ENCODE results near the gene ERAS. TPM values are rescaled to one million over a fixed set of nuclear protein-coding genes. Genes with fewer than 3 reads are reported as not detected.

Gene ERAS
- total RNA-seq, 2 experiments from 2014 or later = not detected

GRCh38 chrX:48787505-48788443, 38.5 kb upstream of the ERAS start:
- H3K27me3 Mint-ChIP-seq (ENCODE audit: low read depth) = peaks cover 6% of the 10 kb centered on the region
- H3K4me3 Mint-ChIP-seq = no peak overlapping the region
- peaks cover 16% of the 10 kb centered on the region for H3K4me1 Mint-ChIP-seq (ENCODE audit: low read depth)
- H3K36me3 Mint-ChIP-seq (ENCODE audit: low read depth) = no peaks in the 10 kb centered on the region
- POLR2A ChIA-PET = no interaction called here
- ATAC-seq (no peak), DNase-seq (no peak)
- no peak overlapping the region for H3K27ac Mint-ChIP-seq
- H3K9me3 Mint-ChIP-seq (ENCODE audit: insufficient read depth) = no peaks in the 10 kb centered on the region
- CTCF ChIA-PET = no interaction called here

GRCh38 chrX:48789366-48790220, 36.7 kb upstream of the ERAS start:
- peak; percentile 25 for DNase-seq
- H3K4me1 Mint-ChIP-seq (ENCODE audit: low read depth) = peaks cover 16% of the 10 kb centered on the region
- no peak overlapping the region for H3K4me3 Mint-ChIP-seq
- H3K27ac Mint-ChIP-seq = peak overlapping the region; percentile 80
- CTCF ChIA-PET = no interaction called here
- peaks cover 6% of the 10 kb centered on the region for H3K27me3 Mint-ChIP-seq (ENCODE audit: low read depth)
- POLR2A ChIA-PET = no interaction called here
- H3K36me3 Mint-ChIP-seq (ENCODE audit: low read depth) = no peaks in the 10 kb centered on the region
- no peak for ATAC-seq
- H3K9me3 Mint-ChIP-seq (ENCODE audit: insufficient read depth) = no peaks in the 10 kb centered on the region

GRCh38 chrX:48790477-48790876, 35.8 kb upstream of the ERAS start:
- ATAC-seq (no peak), DNase-seq (no peak)
- Mint-ChIP-seq H3K9me3 (ENCODE audit: insufficient read depth) (no peaks in the 10 kb centered on the region), H3K4me3 (no peak overlapping the region), H3K27ac (no peak overlapping the region), H3K27me3 (ENCODE audit: low read depth) (peaks cover 6% of the 10 kb centered on the region), H3K36me3 (ENCODE audit: low read depth) (no peaks in the 10 kb centered on the region), H3K4me1 (ENCODE audit: low read depth) (peaks cover 16% of the 10 kb centered on the region)
- ChIA-PET CTCF (no interaction called here), POLR2A (no interaction called here)

- Mint-ChIP-seq H3K36me3 (ENCODE audit: low read depth) (no peaks in the 10 kb centered on the region), H3K27ac (no peak overlapping the region), H3K4me3 (no peak overlapping the region), H3K27me3 (ENCODE audit: low read depth) (peaks cover 6% of the 10 kb centered on the region), H3K4me1 (ENCODE audit: low read depth) (peaks cover 16% of the 10 kb centered on the region), H3K9me3 (ENCODE audit: insufficient read depth) (no peaks in the 10 kb centered on the region)
- DNase-seq = no peak
- ChIA-PET POLR2A (no interaction called here), CTCF (no interaction called here)
- no peak for ATAC-seq
These were observed 35.1 kb upstream of the ERAS start for GRCh38 chrX:48791063-48791820.

- no peak for ATAC-seq
- H3K9me3 Mint-ChIP-seq (ENCODE audit: insufficient read depth) = no peaks in the 10 kb centered on the region
- CTCF ChIA-PET = no interaction called here
These were observed 34.1 kb upstream of the ERAS start for GRCh38 chrX:48792219-48792618.

GRCh38 chrX:48793935-48794334, 32.4 kb upstream of the ERAS start:
- Mint-ChIP-seq H3K4me1 (ENCODE audit: low read depth) (peaks cover 12% of the 10 kb centered on the region), H3K36me3 (ENCODE audit: low read depth) (no peaks in the 10 kb centered on the region), H3K27me3 (ENCODE audit: low read depth) (no peaks in the 10 kb centered on the region), H3K27ac (no peak overlapping the region), H3K4me3 (no peak overlapping the region), H3K9me3 (ENCODE audit: insufficient read depth) (no peaks in the 10 kb centered on the region)
- DNase-seq (no peak), ATAC-seq (no peak)
- CTCF ChIA-PET = no interaction called here
- POLR2A ChIA-PET = no interaction called here

More at GRCh38 chrX:48792219-48792618, 34.1 kb upstream of the ERAS start:
- no peaks in the 10 kb centered on the region for H3K36me3 Mint-ChIP-seq (ENCODE audit: low read depth)
- peaks cover 16% of the 10 kb centered on the region for H3K4me1 Mint-ChIP-seq (ENCODE audit: low read depth)
- H3K27me3 Mint-ChIP-seq (ENCODE audit: low read depth) = peaks cover 3% of the 10 kb centered on the region
- POLR2A ChIA-PET = no interaction called here
- no peak for DNase-seq
- H3K27ac Mint-ChIP-seq = no peak overlapping the region
- no peak overlapping the region for H3K4me3 Mint-ChIP-seq

- H3K4me1 Mint-ChIP-seq (ENCODE audit: low read depth) = peaks cover 8% of the 10 kb centered on the region
- no peaks in the 10 kb centered on the region for H3K36me3 Mint-ChIP-seq (ENCODE audit: low read depth)
- ChIA-PET POLR2A (no interaction called here), CTCF (no interaction called here)
- no peaks in the 10 kb centered on the region for H3K9me3 Mint-ChIP-seq (ENCODE audit: insufficient read depth)
- no peak overlapping the region for H3K27ac Mint-ChIP-seq
- H3K27me3 Mint-ChIP-seq (ENCODE audit: low read depth) = no peaks in the 10 kb centered on the region
- H3K4me3 Mint-ChIP-seq = no peak overlapping the region
- DNase-seq = no peak
- ATAC-seq = no peak
These were observed 31.9 kb upstream of the ERAS start for GRCh38 chrX:48794340-48794910.

GRCh38 chrX:48794911-48795515, 31.3 kb upstream of the ERAS start:
- no peaks in the 10 kb centered on the region for H3K27me3 Mint-ChIP-seq (ENCODE audit: low read depth)
- peaks cover 3% of the 10 kb centered on the region for H3K4me1 Mint-ChIP-seq (ENCODE audit: low read depth)
- no peaks in the 10 kb centered on the region for H3K9me3 Mint-ChIP-seq (ENCODE audit: insufficient read depth)
- H3K27ac Mint-ChIP-seq = no peak overlapping the region
- H3K4me3 Mint-ChIP-seq = no peak overlapping the region
- no peaks in the 10 kb centered on the region for H3K36me3 Mint-ChIP-seq (ENCODE audit: low read depth)
- ChIA-PET POLR2A (no interaction called here), CTCF (no interaction called here)
- DNase-seq (no peak), ATAC-seq (no peak)

GRCh38 chrX:48798318-48798717, 28.0 kb upstream of the ERAS start:
- ATAC-seq (no peak), DNase-seq (no peak)
- no peak overlapping the region for H3K27ac Mint-ChIP-seq
- H3K4me1 Mint-ChIP-seq (ENCODE audit: low read depth) = peaks cover 14% of the 10 kb centered on the region
- ChIA-PET POLR2A (no interaction called here), CTCF (no interaction called here)
- no peak overlapping the region for H3K4me3 Mint-ChIP-seq
- H3K9me3 Mint-ChIP-seq (ENCODE audit: insufficient read depth) = no peaks in the 10 kb centered on the region
- H3K36me3 Mint-ChIP-seq (ENCODE audit: low read depth) = peaks cover 2% of the 10 kb centered on the region
- H3K27me3 Mint-ChIP-seq (ENCODE audit: low read depth) = no peaks in the 10 kb centered on the region

- ATAC-seq (no peak), DNase-seq (no peak)
- Mint-ChIP-seq H3K27me3 (ENCODE audit: low read depth) (no peaks in the 10 kb centered on the region), H3K9me3 (ENCODE audit: insufficient read depth) (no peaks in the 10 kb centered on the region), H3K36me3 (ENCODE audit: low read depth) (peaks cover 7% of the 10 kb centered on the region), H3K4me3 (peak overlapping the region; percentile 95), H3K27ac (peak overlapping the region; percentile 99), H3K4me1 (ENCODE audit: low read depth) (peaks cover 22% of the 10 kb centered on the region)
- ChIA-PET POLR2A (interaction anchor here (0.5 to 1.8 kb wide), 6 partner anchors 63 to 481 kb away, joined by 3 to 8 read pairs (median 6); partner anchors contain the start of gene SUV39H1), CTCF (interaction anchor here (1.0 to 2.0 kb wide), 4 partner anchors 64 to 153 kb away, joined by 3 to 11 read pairs (median 4); no protein-coding TSS in a partner anchor)
These were observed 25.6 kb upstream of the ERAS start for GRCh38 chrX:48800574-48801279.

All from activated CD8-positive, alpha-beta T cell treated with anti-CD3 and anti-CD28 coated beads, Interleukin-2, amount 10 ng/mL, durations not matched to agents 7 days and 5 days (primary cell).